ENCODE results near the gene PDE6D. TPM values are rescaled to one million over a fixed set of nuclear protein-coding genes. Genes with fewer than 3 reads are reported as not detected.

Gene PDE6D
- total RNA-seq, 5 donors from 2014 or later (not counting 1 experiment from before 2014, with no cell fraction given): 17.4 to 33.1 (median 25.2) TPM

- no peaks in the 10 kb centered on the region for H3K4me1 ChIP-seq (ENCODE audit: control insufficient read depth in 1 of 2, extremely low read depth in 1 of 2, insufficient read depth in 2 of 2, low read length in 2 of 2)
- ATAC-seq (replicated peaks in 1 of 4) (peak in 1 of 4 experiments; percentile 1), DNase-seq (no peak)
- H3K27me3 Mint-ChIP-seq: no peaks in the 10 kb centered on the region
- WGBS (ENCODE audit: insufficient coverage): 63% methylated on average over 3 of the region's 8 CpGs
- no peak overlapping the region for H3K4me3 Mint-ChIP-seq
- H3K4me1 Mint-ChIP-seq: peaks cover 0 to 2% (median 0%) of the 10 kb centered on the region in 3 donors
- H3K27ac Mint-ChIP-seq: no peak overlapping the region
- H3K36me3 Mint-ChIP-seq: no peaks in the 10 kb centered on the region
- H3K27ac ChIP-seq (ENCODE audit: low read length): no peak overlapping the region
- no peaks in the 10 kb centered on the region for H3K27me3 ChIP-seq (replicated peaks in 1 of 2; ENCODE audit: control insufficient read depth in 2 of 2, extremely low read depth in 1 of 2, insufficient read depth in 2 of 2, low read length in 1 of 2)
- CTCF ChIA-PET: interaction anchor here (0.5 to 1.5 kb wide), 2 partner anchors 46 to 76 kb away, joined by 4 read pairs; no protein-coding TSS in a partner anchor
- H3K36me3 ChIP-seq (ENCODE audit: control insufficient read depth in 2 of 2, extremely low read depth in 1 of 2, insufficient read depth in 1 of 2, low read length in 1 of 2): no peaks in the 10 kb centered on the region
- no peaks in the 10 kb centered on the region for H3K9me3 Mint-ChIP-seq
- no peaks in the 10 kb centered on the region for H3K9me3 ChIP-seq
- POLR2A ChIA-PET: no interaction called here
- H3K4me3 ChIP-seq (ENCODE audit: control insufficient read depth in 1 of 2, extremely low read depth in 1 of 2, low read length in 1 of 2): no peak overlapping the region
Measured at GRCh38 chr2:231720987-231721966, 59.8 kb downstream of the PDE6D start.

DNA sequence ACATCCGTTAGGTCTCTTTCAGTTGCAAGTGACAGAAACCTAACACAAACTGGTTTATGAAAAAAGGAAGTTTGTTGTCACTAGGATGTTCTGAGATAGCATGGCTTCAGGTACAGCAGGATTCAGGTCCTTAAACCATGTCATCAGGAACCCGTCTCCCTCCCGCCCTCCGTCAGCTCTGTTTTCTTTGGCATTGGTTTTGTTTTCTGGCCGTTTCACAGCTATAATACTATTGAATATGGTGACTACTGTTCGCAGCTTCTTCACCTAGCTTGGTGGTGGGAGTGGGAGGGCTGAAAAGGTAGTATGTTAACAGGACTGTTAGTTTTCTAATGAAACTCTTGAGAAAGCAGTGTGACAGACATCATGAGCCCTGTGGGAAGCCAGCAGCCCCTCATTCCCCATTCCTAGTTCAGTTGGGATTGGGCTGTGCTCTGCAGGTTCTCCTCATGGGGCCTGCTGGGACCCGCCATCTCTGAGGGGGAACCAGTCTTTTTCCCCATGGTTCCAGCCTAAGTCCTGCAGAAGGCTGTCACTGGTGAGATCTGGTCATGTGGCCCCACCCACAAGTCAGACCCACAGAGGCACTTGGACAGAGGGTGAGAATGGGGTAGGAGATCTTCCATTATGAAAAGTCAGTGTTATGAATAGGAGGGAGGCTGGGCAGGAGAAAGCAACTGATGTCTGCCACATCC, 60.6 kb downstream of the PDE6D start:
- H3K9me3 ChIP-seq: no peaks in the 10 kb centered on the region
- Mint-ChIP-seq H3K9me3 (no peaks in the 10 kb centered on the region), H3K36me3 (no peaks in the 10 kb centered on the region), H3K27me3 (no peaks in the 10 kb centered on the region), H3K4me1 (peaks cover 0 to 10% (median 5%) of the 10 kb centered on the region in 3 donors), H3K4me3 (no peak overlapping the region), H3K27ac (no peak overlapping the region)
- no peak for ATAC-seq (replicated peaks in 1 of 4)
- WGBS (ENCODE audit: insufficient coverage): no CpG with 5 or more reads among the region's 7 CpGs
- H3K27me3 ChIP-seq (replicated peaks in 1 of 2; ENCODE audit: control insufficient read depth in 2 of 2, extremely low read depth in 1 of 2, insufficient read depth in 2 of 2, low read length in 1 of 2): no peaks in the 10 kb centered on the region
- no peak overlapping the region for H3K27ac ChIP-seq (ENCODE audit: low read length)
- H3K4me1 ChIP-seq (ENCODE audit: control insufficient read depth in 1 of 2, extremely low read depth in 1 of 2, insufficient read depth in 2 of 2, low read length in 2 of 2): peaks cover 0 to 1% of the 10 kb centered on the region in 2 experiments
- DNase-seq: no peak
- ChIA-PET POLR2A (no interaction called here), CTCF (no interaction called here)
- no peak overlapping the region for H3K4me3 ChIP-seq (ENCODE audit: control insufficient read depth in 1 of 2, extremely low read depth in 1 of 2, low read length in 1 of 2)
- H3K36me3 ChIP-seq (ENCODE audit: control insufficient read depth in 2 of 2, extremely low read depth in 1 of 2, insufficient read depth in 1 of 2, low read length in 1 of 2): no peaks in the 10 kb centered on the region

- no peak overlapping the region for H3K4me3 ChIP-seq (ENCODE audit: control insufficient read depth in 1 of 2, extremely low read depth in 1 of 2, low read length in 1 of 2)
- no peaks in the 10 kb centered on the region for H3K9me3 ChIP-seq
- CTCF ChIA-PET: interaction anchor here in 1 of 2 donors (8.4 kb wide), 1 partner anchor 42 kb away, joined by 150 read pairs; no protein-coding TSS in a partner anchor
- DNase-seq: no peak
- Mint-ChIP-seq H3K4me1 (peaks cover 11 to 20% (median 15%) of the 10 kb centered on the region in 3 donors), H3K4me3 (no peak overlapping the region), H3K27ac (no peak overlapping the region), H3K9me3 (no peaks in the 10 kb centered on the region), H3K36me3 (no peaks in the 10 kb centered on the region), H3K27me3 (no peaks in the 10 kb centered on the region)
- H3K27ac ChIP-seq (ENCODE audit: low read length): no peak overlapping the region
- ATAC-seq (replicated peaks in 1 of 4): no peak
- H3K36me3 ChIP-seq (ENCODE audit: control insufficient read depth in 2 of 2, extremely low read depth in 1 of 2, insufficient read depth in 1 of 2, low read length in 1 of 2): peaks cover 0 to 5% of the 10 kb centered on the region in 2 donors
- WGBS (ENCODE audit: insufficient coverage): 84% methylated on average over 5 of the region's 6 CpGs
- peaks cover 0 to 2% of the 10 kb centered on the region in 2 experiments for H3K27me3 ChIP-seq (replicated peaks in 1 of 2; ENCODE audit: control insufficient read depth in 2 of 2, extremely low read depth in 1 of 2, insufficient read depth in 2 of 2, low read length in 1 of 2)
- POLR2A ChIA-PET: interaction anchor here in 1 of 2 donors (1.1 kb wide), 1 partner anchor 35 kb away, joined by 3 read pairs; no protein-coding TSS in a partner anchor
- H3K4me1 ChIP-seq (ENCODE audit: control insufficient read depth in 1 of 2, extremely low read depth in 1 of 2, insufficient read depth in 2 of 2, low read length in 2 of 2): peaks cover 2 to 17% of the 10 kb centered on the region in 2 experiments
Measured at GRCh38 chr2:231718799-231719198, 62.3 kb downstream of the PDE6D start.

DNA sequence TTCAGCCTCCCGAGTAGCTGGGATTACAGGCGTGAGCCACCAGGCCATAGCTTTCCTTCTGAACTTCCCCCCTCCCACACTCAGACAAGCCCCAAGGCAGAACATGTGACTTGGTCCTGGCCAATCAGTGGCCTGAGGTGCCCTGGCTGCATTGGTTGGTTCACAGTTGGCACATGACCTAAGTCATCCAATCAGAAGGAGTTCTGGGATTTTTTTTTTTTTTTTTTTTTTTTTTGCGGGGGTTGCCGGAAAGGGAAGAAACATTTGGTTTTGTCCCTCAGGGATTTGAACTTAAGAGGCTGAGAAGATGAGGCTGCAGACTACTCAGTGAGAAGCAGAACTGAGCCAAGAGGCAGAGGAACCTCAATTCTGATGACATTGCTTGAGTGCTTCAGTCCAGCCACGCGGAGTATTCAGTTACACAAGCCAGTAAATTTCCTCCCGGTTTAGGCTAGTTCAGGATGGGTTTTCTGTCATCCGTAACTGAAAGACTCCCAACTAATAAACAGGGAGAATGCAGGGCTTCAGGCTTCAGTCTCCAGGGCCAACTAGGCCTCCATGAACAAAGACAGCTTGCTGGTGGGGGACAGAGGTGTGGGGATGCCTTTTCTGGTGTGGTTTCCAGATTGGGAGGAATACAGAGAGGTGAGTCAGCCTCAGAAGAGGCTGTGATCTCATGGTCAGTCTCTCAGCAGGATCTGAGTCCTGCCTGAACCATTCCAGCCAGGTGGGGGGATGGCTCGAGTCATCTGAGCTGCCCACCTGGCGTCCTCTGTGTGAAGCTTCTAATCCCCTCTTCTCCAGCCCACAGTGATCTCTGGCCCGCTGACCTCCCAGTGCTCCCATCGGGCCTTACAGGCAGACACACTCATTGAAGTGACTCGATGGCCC, 63.6 kb downstream of the PDE6D start:
- Mint-ChIP-seq H3K4me1 (peaks cover 20 to 29% (median 24%) of the 10 kb centered on the region in 3 donors), H3K27ac (no peak overlapping the region), H3K4me3 (no peak overlapping the region), H3K27me3 (no peaks in the 10 kb centered on the region), H3K9me3 (no peaks in the 10 kb centered on the region), H3K36me3 (peaks cover 5% of the 10 kb centered on the region)
- peaks cover 0 to 2% of the 10 kb centered on the region in 2 experiments for H3K27me3 ChIP-seq (replicated peaks in 1 of 2; ENCODE audit: control insufficient read depth in 2 of 2, extremely low read depth in 1 of 2, insufficient read depth in 2 of 2, low read length in 1 of 2)
- no peaks in the 10 kb centered on the region for H3K9me3 ChIP-seq
- WGBS (ENCODE audit: insufficient coverage): 97% methylated on average over 7 of the region's 13 CpGs
- POLR2A ChIA-PET: interaction anchor here in 1 of 2 donors (0.6 to 1.1 kb wide), 2 partner anchors 33 to 38 kb away, joined by 3 read pairs; no protein-coding TSS in a partner anchor
- ATAC-seq (replicated peaks in 1 of 4) (no peak), DNase-seq (peak in 2 of 35 experiments; percentile 25 to 31)
- H3K4me1 ChIP-seq (ENCODE audit: control insufficient read depth in 1 of 2, extremely low read depth in 1 of 2, insufficient read depth in 2 of 2, low read length in 2 of 2): peaks cover 3 to 24% of the 10 kb centered on the region in 2 experiments
- peaks cover under 1 to 11% of the 10 kb centered on the region in 2 donors for H3K36me3 ChIP-seq (ENCODE audit: control insufficient read depth in 2 of 2, extremely low read depth in 1 of 2, insufficient read depth in 1 of 2, low read length in 1 of 2)
- no peak overlapping the region for H3K4me3 ChIP-seq (ENCODE audit: control insufficient read depth in 1 of 2, extremely low read depth in 1 of 2, low read length in 1 of 2)
- CTCF ChIA-PET: interaction anchor here (0.5 to 8.4 kb wide), 7 partner anchors 11 to 232 kb away, joined by 3 to 150 read pairs (median 6); no protein-coding TSS in a partner anchor
- H3K27ac ChIP-seq (ENCODE audit: low read length): no peak overlapping the region

- ChIA-PET CTCF (interaction anchor here (0.5 to 8.4 kb wide), 9 partner anchors 10 to 77 kb away, joined by 3 to 150 read pairs (median 3); no protein-coding TSS in a partner anchor), POLR2A (interaction anchor here in 1 of 2 donors (0.6 to 0.7 kb wide), 2 partner anchors 37 to 57 kb away, joined by 3 read pairs; no protein-coding TSS in a partner anchor)
- Mint-ChIP-seq H3K4me1 (peaks cover 27 to 37% (median 32%) of the 10 kb centered on the region in 3 donors), H3K4me3 (no peak overlapping the region), H3K27me3 (no peaks in the 10 kb centered on the region), H3K9me3 (no peaks in the 10 kb centered on the region), H3K27ac (peak overlapping the region in 1 of 2 donors; percentile 28), H3K36me3 (peaks cover 12% of the 10 kb centered on the region)
- Histone ChIP-seq H3K27ac (ENCODE audit: low read length) (no peak overlapping the region), H3K4me1 (ENCODE audit: control insufficient read depth in 1 of 2, extremely low read depth in 1 of 2, insufficient read depth in 2 of 2, low read length in 2 of 2) (peaks cover 11 to 32% of the 10 kb centered on the region in 2 experiments), H3K36me3 (ENCODE audit: control insufficient read depth in 2 of 2, extremely low read depth in 1 of 2, insufficient read depth in 1 of 2, low read length in 1 of 2) (peaks cover 7 to 19% of the 10 kb centered on the region in 2 donors), H3K4me3 (ENCODE audit: control insufficient read depth in 1 of 2, extremely low read depth in 1 of 2, low read length in 1 of 2) (no peak overlapping the region), H3K27me3 (replicated peaks in 1 of 2; ENCODE audit: control insufficient read depth in 2 of 2, extremely low read depth in 1 of 2, insufficient read depth in 2 of 2, low read length in 1 of 2) (peaks cover 0 to 2% of the 10 kb centered on the region in 2 experiments), H3K9me3 (no peaks in the 10 kb centered on the region)
- ATAC-seq (replicated peaks in 1 of 4): no peak
- no peak for DNase-seq
- 98% methylated on average over 11 of the region's 11 CpGs for WGBS (ENCODE audit: insufficient coverage)
Measured at GRCh38 chr2:231716666-231717280, 64.3 kb downstream of the PDE6D start.

Measured in T-cell (primary cell).